ENCODE data around the gene SIX3.

The SIX3 gene

GRCh38 chr2:44944102-44944951 lies 2.8 kb downstream of the SIX3 start:
- no peak for DNase-seq

GRCh38 chr2:44944952-44945612 lies 3.6 kb downstream of the SIX3 start:
- no peak for DNase-seq

GRCh38 chr2:44945676-44946371 lies 4.3 kb downstream of the SIX3 start:
- DNase-seq: no peak

GRCh38 chr2:44946372-44947027 lies 5.0 kb downstream of the SIX3 start:
- DNase-seq: no peak

- DNase-seq: no peak
Observed at GRCh38 chr2:44947028-44947375, 5.5 kb downstream of the SIX3 start.

- no peak for DNase-seq
Observed at GRCh38 chr2:44948565-44949328, 7.2 kb downstream of the SIX3 start.

GRCh38 chr2:44949329-44950151 lies 8.0 kb downstream of the SIX3 start:
- DNase-seq: no peak

- no peak for DNase-seq
Observed at GRCh38 chr2:44950646-44951045, 9.1 kb downstream of the SIX3 start.

GRCh38 chr2:44951124-44951523 lies 9.6 kb downstream of the SIX3 start:
- DNase-seq: no peak

- DNase-seq: no peak
Observed at GRCh38 chr2:44951714-44952113, 10.2 kb downstream of the SIX3 start.

GRCh38 chr2:44952143-44952805 lies 10.8 kb downstream of the SIX3 start:
- peak; percentile 40 to 65 for DNase-seq

- DNase-seq: no peak
Observed at GRCh38 chr2:44952806-44953498, 11.4 kb downstream of the SIX3 start.

GRCh38 chr2:44953499-44953883 lies 12.0 kb downstream of the SIX3 start:
- DNase-seq: no peak

GRCh38 chr2:44954447-44954888 lies 13.0 kb downstream of the SIX3 start:
- DNase-seq: no peak

- DNase-seq: no peak
Observed at GRCh38 chr2:44954889-44955592, 13.5 kb downstream of the SIX3 start.

GRCh38 chr2:44955593-44956392 lies 14.3 kb downstream of the SIX3 start:
- peak; percentile 62 to 66 for DNase-seq

GRCh38 chr2:44956843-44957242 lies 15.3 kb downstream of the SIX3 start:
- DNase-seq: no peak

GRCh38 chr2:44957656-44958327 lies 16.3 kb downstream of the SIX3 start:
- DNase-seq: no peak

All from NCI-H187 (cell line).